D721Med (cell line): ENCODE results near the gene PIGZ.

Experiments used
- DNase-seq: peaks from one replicate; pipeline ENCODE4 v3.0.0; 2011; ENCODE audit warnings: low spot score; ENCODE audit not compliant: insufficient read length
- FAIRE-seq: peaks from 2 replicates; lab custom pipeline; 2011; peaks lifted over from hg19 to GRCh38; lab: Jason Lieb, UNC
- TF ChIP-seq, protein P1 (sequence below): IDR thresholded peaks from 2 replicates; pipeline ENCODE4 v1.5.1; 2012; ENCODE audit warnings: mild to moderate bottlenecking, control low read depth; ENCODE audit not compliant: insufficient read depth; ENCODE audit errors: missing control alignments

PIGZ gene

DNA sequence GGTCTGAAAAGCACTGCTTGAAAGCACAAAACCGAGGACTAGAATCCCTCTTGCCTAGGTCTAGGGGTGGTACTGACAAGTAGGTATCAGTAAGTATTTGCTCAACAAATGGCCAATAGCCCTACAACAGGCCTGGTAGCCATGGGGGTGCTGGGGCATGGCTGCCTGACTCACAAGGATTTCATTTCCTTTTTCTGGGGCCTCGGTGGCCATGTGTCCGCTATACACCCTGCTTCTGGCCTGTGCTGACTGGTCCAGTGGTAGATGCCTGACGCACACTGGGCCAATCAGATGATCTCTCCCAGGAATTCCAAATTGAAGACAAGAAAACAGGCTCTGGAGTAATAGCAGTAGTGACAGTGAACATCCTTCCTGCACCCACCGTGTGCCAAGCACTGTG, 31.6 kb upstream of the PIGZ start:
- DNase-seq: no peak
- TF ChIP-seq, protein P1, sequence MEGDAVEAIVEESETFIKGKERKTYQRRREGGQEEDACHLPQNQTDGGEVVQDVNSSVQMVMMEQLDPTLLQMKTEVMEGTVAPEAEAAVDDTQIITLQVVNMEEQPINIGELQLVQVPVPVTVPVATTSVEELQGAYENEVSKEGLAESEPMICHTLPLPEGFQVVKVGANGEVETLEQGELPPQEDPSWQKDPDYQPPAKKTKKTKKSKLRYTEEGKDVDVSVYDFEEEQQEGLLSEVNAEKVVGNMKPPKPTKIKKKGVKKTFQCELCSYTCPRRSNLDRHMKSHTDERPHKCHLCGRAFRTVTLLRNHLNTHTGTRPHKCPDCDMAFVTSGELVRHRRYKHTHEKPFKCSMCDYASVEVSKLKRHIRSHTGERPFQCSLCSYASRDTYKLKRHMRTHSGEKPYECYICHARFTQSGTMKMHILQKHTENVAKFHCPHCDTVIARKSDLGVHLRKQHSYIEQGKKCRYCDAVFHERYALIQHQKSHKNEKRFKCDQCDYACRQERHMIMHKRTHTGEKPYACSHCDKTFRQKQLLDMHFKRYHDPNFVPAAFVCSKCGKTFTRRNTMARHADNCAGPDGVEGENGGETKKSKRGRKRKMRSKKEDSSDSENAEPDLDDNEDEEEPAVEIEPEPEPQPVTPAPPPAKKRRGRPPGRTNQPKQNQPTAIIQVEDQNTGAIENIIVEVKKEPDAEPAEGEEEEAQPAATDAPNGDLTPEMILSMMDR: no peak
- FAIRE-seq: no peak

DNA sequence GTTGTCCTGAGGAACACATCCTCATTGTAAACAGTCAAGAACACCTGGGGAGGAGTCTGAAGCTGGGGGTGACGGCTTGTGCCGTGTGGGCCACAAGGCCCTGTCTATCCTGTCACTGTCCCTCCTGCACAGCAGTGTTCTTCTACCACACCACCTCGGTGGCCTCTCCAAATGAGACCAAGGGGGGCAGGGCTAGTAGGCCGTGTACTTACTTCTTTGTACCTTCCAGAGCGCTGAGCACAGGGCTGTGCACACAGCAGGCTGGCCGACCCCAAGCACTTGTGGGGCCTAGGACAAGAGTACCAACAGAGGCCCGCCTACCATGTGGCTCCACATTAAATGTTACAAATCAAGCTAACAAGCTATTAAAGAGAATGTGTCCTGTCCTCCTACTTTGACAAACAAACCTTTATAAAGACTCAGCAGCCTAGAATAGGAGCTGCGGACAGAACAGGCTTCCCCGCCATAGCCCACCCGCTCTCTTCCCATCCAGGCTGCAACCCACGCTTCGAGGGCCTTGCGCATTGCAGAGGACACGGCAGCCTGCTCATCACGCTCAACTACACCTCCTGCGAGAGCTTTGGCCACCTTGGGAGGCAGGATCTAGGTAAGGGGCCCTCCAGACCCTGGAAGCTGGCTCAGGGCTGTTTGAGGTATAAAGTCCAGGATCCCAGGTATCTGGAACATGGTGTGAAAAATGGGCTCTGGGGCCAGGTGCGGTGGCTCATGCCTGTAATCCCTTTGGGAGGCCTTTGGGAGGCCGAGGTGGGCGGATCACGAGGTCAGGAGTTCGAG, 30.5 kb upstream of the PIGZ start:
- no peak for FAIRE-seq
- no peak for DNase-seq
- TF ChIP-seq, protein P1: no peak

DNA sequence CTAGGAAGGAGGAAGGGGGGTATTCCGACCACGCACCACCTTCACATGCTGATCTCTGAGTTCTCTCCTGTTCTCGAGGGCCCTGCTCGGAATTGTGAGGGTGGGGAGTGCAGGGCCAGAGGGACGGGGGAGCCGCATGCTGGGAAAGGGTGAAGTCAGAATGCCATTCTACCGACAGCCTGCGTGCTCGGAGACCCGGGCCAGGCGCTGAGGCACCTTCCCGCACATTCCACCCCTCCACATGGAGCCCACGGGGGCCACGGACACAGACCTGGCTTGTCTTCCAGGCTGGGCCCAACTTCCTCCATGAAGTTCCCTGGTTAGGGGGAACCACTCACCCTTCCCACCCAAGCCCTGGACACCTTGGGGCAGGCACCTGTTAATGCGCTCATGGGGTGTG, 28.7 kb upstream of the PIGZ start:
- TF ChIP-seq, protein P1: no peak
- DNase-seq: no peak
- no peak for FAIRE-seq

DNA sequence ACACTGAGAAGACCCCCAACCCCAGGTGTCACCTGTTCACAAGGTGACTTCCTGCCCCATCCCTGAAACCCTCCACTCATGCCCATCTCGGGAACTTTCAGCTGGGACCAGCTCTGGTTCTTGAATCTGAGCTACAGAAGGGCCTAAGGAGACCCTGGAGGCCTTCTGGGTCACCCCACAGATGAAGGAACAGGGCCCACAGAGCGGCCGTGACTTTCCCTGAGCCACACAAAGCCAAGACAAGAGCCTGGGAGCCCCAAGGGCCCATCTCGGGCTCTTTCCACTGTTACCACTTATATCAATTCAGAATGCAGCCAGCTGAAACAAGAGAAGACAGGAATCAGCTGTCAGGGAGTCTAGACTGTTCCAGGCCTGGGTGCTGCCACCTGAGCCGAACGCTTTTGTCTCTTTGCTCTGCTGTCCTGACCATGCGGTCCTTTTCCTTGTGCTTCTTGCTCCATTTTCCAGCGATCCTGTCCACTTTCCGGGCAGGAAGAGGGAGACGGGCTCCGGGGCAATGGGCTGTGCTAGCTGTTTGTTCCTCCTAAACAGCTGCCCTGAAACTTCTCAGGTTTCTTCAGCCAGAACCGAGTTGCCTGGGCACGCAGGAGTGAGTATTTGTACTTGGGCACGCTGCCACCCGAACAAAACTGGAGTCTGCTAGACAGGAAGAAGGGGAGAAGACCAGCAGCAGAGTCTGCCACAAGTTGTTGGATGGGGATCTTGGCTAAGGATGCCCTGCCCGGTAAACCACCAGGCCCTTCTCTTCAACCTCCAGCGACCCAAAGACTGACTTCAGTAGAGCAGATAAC, 28.0 kb upstream of the PIGZ start:
- FAIRE-seq: no peak
- no peak for DNase-seq
- TF ChIP-seq, protein P1: no peak

DNA sequence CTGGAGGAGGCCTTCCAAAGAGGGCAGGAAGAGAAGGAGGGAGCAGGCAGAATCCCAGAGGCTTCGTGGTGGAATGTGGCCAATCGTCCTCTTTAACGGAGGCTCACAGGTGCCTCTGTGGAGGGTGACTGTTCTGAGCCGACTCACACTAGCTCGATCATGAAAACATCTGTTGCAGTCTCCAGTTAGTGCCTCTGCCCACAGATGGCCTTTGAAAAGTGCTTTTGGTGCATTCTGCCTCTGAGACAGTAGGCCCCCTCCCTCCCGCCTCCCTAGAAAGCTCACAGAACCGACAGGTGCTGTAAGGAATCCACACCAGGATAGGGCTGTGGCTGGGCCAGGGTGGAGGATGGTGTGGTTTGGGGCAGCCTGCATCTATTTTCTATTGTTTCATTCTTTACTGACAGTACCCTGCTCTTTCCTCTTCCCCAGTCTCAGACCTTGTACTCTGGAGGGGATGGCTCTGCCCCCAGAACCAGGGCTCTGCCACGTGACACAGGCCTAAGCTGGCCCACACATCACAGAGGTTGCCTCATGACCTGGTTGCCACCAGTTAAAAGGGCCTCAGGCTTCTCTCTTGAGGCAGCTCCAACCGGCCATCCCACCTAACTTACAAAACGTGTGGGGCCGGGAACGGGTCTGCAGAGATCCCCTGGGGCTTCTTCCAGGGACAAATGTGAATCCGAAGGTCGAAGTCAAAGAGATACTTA, 27.2 kb upstream of the PIGZ start:
- TF ChIP-seq, protein P1: no peak
- no peak for DNase-seq
- no peak for FAIRE-seq

DNA sequence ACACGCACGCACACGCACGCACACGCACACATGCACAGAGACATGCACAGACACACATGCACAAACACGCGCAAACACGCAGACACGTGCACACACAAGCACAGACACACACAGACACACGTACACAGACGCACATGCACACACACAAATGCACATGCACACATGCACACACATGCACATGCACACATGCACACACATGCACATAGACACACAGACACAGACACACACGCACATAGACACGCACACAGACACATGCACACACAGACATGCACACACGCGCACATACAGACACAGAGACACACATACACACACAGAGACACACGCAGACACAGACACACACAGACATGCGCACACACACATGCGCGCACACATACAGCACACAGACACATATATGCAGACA, 26.4 kb upstream of the PIGZ start:
- DNase-seq: no peak
- TF ChIP-seq, protein P1: no peak
- FAIRE-seq: no peak
